Vagina (tissue), 2 donors: Measurements from ENCODE around the gene BSPRY. TPM values are rescaled to one million over a fixed set of nuclear protein-coding genes. Genes with fewer than 3 reads are reported as not detected.

ENCODE experiments used
- DNase-seq, 2 donors: peaks; one replicate each; pipeline ENCODE4 v3.0.0-alpha.2; 2017; ENCODE audit errors: extremely low spot score in 2 of 2
- H3K27ac ChIP-seq: fragments of 200-600 bp; sonication (generic); one replicate; pipeline ENCODE4 v1.5.1; 2019
- H3K27me3 ChIP-seq: fragments of 200-600 bp; sonication (generic); one replicate; pipeline ENCODE4 v1.5.1; 2019
- H3K36me3 ChIP-seq, 2 donors: fragments of 200-600 bp; sonication (generic); one replicate each; pipeline ENCODE4 v1.5.1; 2017 to 2019
- H3K4me1 ChIP-seq: fragments of 200-600 bp; sonication (generic); one replicate; pipeline ENCODE4 v1.5.1; 2019
- H3K4me3 ChIP-seq, 2 donors: fragments of 200-600 bp; sonication (generic); 1 replicate in 1 of 2; 2 replicates in 1 of 2; pipeline ENCODE4 v1.5.1; 2016 to 2019
- H3K9me3 ChIP-seq: fragments of 200-600 bp; sonication (generic); one replicate; pipeline ENCODE4 v1.5.1; 2019
- CTCF ChIP-seq, 3 experiments: fragments of 450-650 bp in 2 of 3; fragments of 200-600 bp in 1 of 3; sonication (generic) in 1 of 3; IDR thresholded peaks; one replicate each; pipeline ENCODE4 v1.5.1; 2017 to 2019; ENCODE audit warnings: antibody characterized with exemption in 3 of 3, mild to moderate bottlenecking in 2 of 3, moderate library complexity in 2 of 3
- POLR2A ChIP-seq, 2 donors: fragments of 450-650 bp; IDR thresholded peaks; one replicate each; pipeline ENCODE4 v1.6.1; 2017; ENCODE audit warnings: antibody characterized with exemption in 2 of 2, mild to moderate bottlenecking in 2 of 2, moderate library complexity in 2 of 2
- POLR2AphosphoS5 ChIP-seq, 2 donors: sonication (generic); formaldehyde crosslinking; IDR thresholded peaks; one replicate each; pipeline ENCODE4 v1.9.0; 2017; ENCODE audit warnings: antibody characterized with exemption in 2 of 2, mild to moderate bottlenecking in 2 of 2, low read depth in 1 of 2; ENCODE audit not compliant: insufficient read depth in 1 of 2
- intact Hi-C: fragments of 100-400 bp; cut with DNase I; formaldehyde crosslinking; loops from one replicate; pipeline ENCODE4 v1.15.1; 2023
- total RNA-seq: library from RNA; depleted of rRNA; stranded (reverse); fragments of >200 nt; gene quantifications from one replicate; pipeline ENCODE4 v1.2.3, GENCODE V29; 2016

BSPRY gene
- total RNA-seq, 1 donor from 2014 or later, result 3.9 TPM

GRCh38 chr9:113368982-113369854 is 19.9 kb downstream of the BSPRY start:
- Histone ChIP-seq H3K36me3 (peaks cover 0 to 16% of the 10 kb centered on the region in 2 donors), H3K27ac (no peak overlapping the region), H3K4me1 (no peaks in the 10 kb centered on the region), H3K9me3 (no peaks in the 10 kb centered on the region), H3K4me3 (no peak overlapping the region), H3K27me3 (no peaks in the 10 kb centered on the region)
- intact Hi-C loops, result no loop called here
- no peak for DNase-seq
- TF ChIP-seq CTCF (IDR thresholded peaks at IDR 0.05) (no peak), POLR2AphosphoS5 (IDR thresholded peaks at IDR 0.05; ENCODE audit: insufficient read depth in 1 of 2, low read depth in 1 of 2) (no peak), POLR2A (IDR thresholded peaks at IDR 0.05) (no peak)

GRCh38 chr9:113369855-113370140 is 20.5 kb downstream of the BSPRY start:
- H3K4me1 ChIP-seq, result peaks cover 3% of the 10 kb centered on the region
- no peak for DNase-seq
- TF ChIP-seq POLR2A (IDR thresholded peaks at IDR 0.05), result no peak
- no peak for TF ChIP-seq POLR2AphosphoS5 (IDR thresholded peaks at IDR 0.05; ENCODE audit: insufficient read depth in 1 of 2, low read depth in 1 of 2)
- no peak for TF ChIP-seq CTCF (IDR thresholded peaks at IDR 0.05)
- H3K4me3 ChIP-seq, result no peak overlapping the region
- peaks cover 0 to 17% of the 10 kb centered on the region in 2 donors for H3K36me3 ChIP-seq
- no peaks in the 10 kb centered on the region for H3K9me3 ChIP-seq
- no peaks in the 10 kb centered on the region for H3K27me3 ChIP-seq
- H3K27ac ChIP-seq, result no peak overlapping the region
- intact Hi-C loops, result no loop called here

GRCh38 chr9:113370806-113371325 is 21.5 kb downstream of the BSPRY start:
- peaks cover 0 to 17% of the 10 kb centered on the region in 2 donors for H3K36me3 ChIP-seq
- intact Hi-C loops, result no loop called here
- no peak overlapping the region for H3K4me3 ChIP-seq
- TF ChIP-seq POLR2A (IDR thresholded peaks at IDR 0.05), result no peak
- TF ChIP-seq CTCF (IDR thresholded peaks at IDR 0.05), result no peak
- TF ChIP-seq POLR2AphosphoS5 (IDR thresholded peaks at IDR 0.05; ENCODE audit: insufficient read depth in 1 of 2, low read depth in 1 of 2), result no peak
- H3K4me1 ChIP-seq, result peaks cover 14% of the 10 kb centered on the region
- H3K27ac ChIP-seq, result no peak overlapping the region
- no peaks in the 10 kb centered on the region for H3K27me3 ChIP-seq
- no peak for DNase-seq
- no peaks in the 10 kb centered on the region for H3K9me3 ChIP-seq

GRCh38 chr9:113372059-113372458 is 22.7 kb downstream of the BSPRY start:
- Histone ChIP-seq H3K4me1 (peaks cover 16% of the 10 kb centered on the region), H3K9me3 (no peaks in the 10 kb centered on the region), H3K36me3 (peaks cover 0 to 17% of the 10 kb centered on the region in 2 donors), H3K27me3 (no peaks in the 10 kb centered on the region), H3K4me3 (no peak overlapping the region), H3K27ac (no peak overlapping the region)
- intact Hi-C loops, result no loop called here
- DNase-seq, result no peak
- no peak for TF ChIP-seq POLR2AphosphoS5 (IDR thresholded peaks at IDR 0.05; ENCODE audit: insufficient read depth in 1 of 2, low read depth in 1 of 2)

GRCh38 chr9:113373256-113373655 is 23.9 kb downstream of the BSPRY start:
- TF ChIP-seq CTCF (IDR thresholded peaks at IDR 0.05) (no peak), POLR2AphosphoS5 (IDR thresholded peaks at IDR 0.05; ENCODE audit: insufficient read depth in 1 of 2, low read depth in 1 of 2) (no peak), POLR2A (IDR thresholded peaks at IDR 0.05) (no peak)
- intact Hi-C loops, result no loop called here
- Histone ChIP-seq H3K9me3 (no peaks in the 10 kb centered on the region), H3K4me3 (no peak overlapping the region), H3K36me3 (peaks cover 0 to 17% of the 10 kb centered on the region in 2 donors), H3K27ac (no peak overlapping the region), H3K4me1 (peaks cover 16% of the 10 kb centered on the region), H3K27me3 (no peaks in the 10 kb centered on the region)
- no peak for DNase-seq
